H1 (cell line): ENCODE results near the gene S100A13. TPM values are rescaled to one million over a fixed set of nuclear protein-coding genes. Genes with fewer than 3 reads are reported as not detected.

Experiments used
- CTCF ChIP-seq, 3 experiments: IDR thresholded peaks; 1 replicate in 2 of 3; 2 replicates in 1 of 3; pipeline versions ENCODE4 v1.5.1 to v1.6.1; 2011; ENCODE audit warnings: low read length in 3 of 3, mild to moderate bottlenecking in 3 of 3, inconsistent platforms in 2 of 3, low read depth in 1 of 3, moderate library complexity in 1 of 3; ENCODE audit not compliant: insufficient read depth in 1 of 3; ENCODE audit errors: control extremely low read depth in 1 of 3
- TBP ChIP-seq: IDR thresholded peaks from 2 replicates; pipeline ENCODE4 v1.6.1; 2011; ENCODE audit warnings: low read depth, low read length, improper control_type of control experiment
- polyA plus RNA-seq, 7 experiments: library from polyadenylated mRNA; depleted of rRNA in 3 of 7; stranded (reverse) in 5 of 7; unstranded in 2 of 7; fragments of >200 nt in 5 of 7; fragments of 200-250 nt in 2 of 7; gene quantifications; 1 replicate in 5 of 7; 2 replicates in 1 of 7; 4 replicates in 1 of 7; pipeline versions ENCODE4 v1.2.1 to v1.2.3, GENCODE V29; 2011 to 2013; ENCODE audit warnings: missing spikeins in 2 of 7, mixed read lengths in 2 of 7
- total RNA-seq: library from RNA; stranded (reverse); fragmentation: NEBNext Ultra II Directional; extraction: Animal tissue kit (Norgen Biotek cat#: 25700); gene quantifications from 2 replicates; pipeline ENCODE4 v1.2.1, GENCODE V29; 2021

Gene S100A13
- total and polyA plus RNA-seq, 2 of the 8 experiments (the other 6 are each of a cell fraction or from before 2014, with no cell fraction given) = 63.6 to 127 TPM

- TF ChIP-seq CTCF (IDR thresholded peaks at IDR 0.05; ENCODE audit: control extremely low read depth in 1 of 3, insufficient read depth in 1 of 3, low read depth in 1 of 3, low read length in 3 of 3) (peak; percentile 93 to 99 (median 94)), TBP (0 out of 2 replicates have a peak, but pooled peaks have one; percentile 33)
Measured at GRCh38 chr1:153617663-153618062, 9.6 kb downstream of the S100A13 start (continued).
